HepG2 (cell line): Measurements from ENCODE around the gene FRAS1. TPM values are rescaled to one million over a fixed set of nuclear protein-coding genes. Genes with fewer than 3 reads are reported as not detected.
A peak's percentile ranks its signal among the peaks of the same experiment; 100 is the strongest.

Source experiments
- AHR ChIP-seq: IDR thresholded peaks from 2 replicates; pipeline ENCODE4 v1.6.1; 2018; ENCODE audit warnings: missing genetic modification reagents, missing compliant biosample characterization
- CHD4 ChIP-seq: fragments of 200-600 bp; sonication (generic); IDR thresholded peaks from 2 replicates; pipeline ENCODE4 v1.7.0; 2017; ENCODE audit warnings: mild to moderate bottlenecking, low read length, borderline replicate concordance
- DMAP1 ChIP-seq: IDR thresholded peaks from 2 replicates; pipeline ENCODE4 v1.6.1; 2016
- GATAD2A ChIP-seq: IDR thresholded peaks from 2 replicates; pipeline ENCODE4 v1.6.1; 2016
- HMGXB4 ChIP-seq, 2 experiments: sonication (generic) in 1 of 2; formaldehyde crosslinking in 1 of 2; IDR thresholded peaks; 2 replicates each; pipeline versions ENCODE4 v1.4.0 to v1.6.1; 2018 to 2020; ENCODE audit warnings: missing genetic modification reagents in 2 of 2, borderline replicate concordance in 1 of 2, low read depth in 1 of 2, mild to moderate bottlenecking in 1 of 2, missing biosample characterization in 1 of 2
- KAT8 ChIP-seq: IDR thresholded peaks from 2 replicates; pipeline ENCODE4 v1.6.1; 2016; ENCODE audit warnings: missing genetic modification reagents, missing compliant biosample characterization
- KDM1A ChIP-seq: IDR thresholded peaks from 2 replicates; pipeline ENCODE4 v1.6.1; 2016; ENCODE audit warnings: missing compliant biosample characterization
- MIER3 ChIP-seq: IDR thresholded peaks from 2 replicates; pipeline ENCODE4 v1.6.1; 2016; ENCODE audit warnings: missing compliant biosample characterization, borderline replicate concordance
- MYC ChIP-seq: sonication (generic); formaldehyde crosslinking; IDR thresholded peaks from 2 replicates; pipeline ENCODE4 v1.9.0; 2021; ENCODE audit warnings: missing genetic modification reagents, borderline replicate concordance
- NCOA2 ChIP-seq: sonication (generic); formaldehyde crosslinking; IDR thresholded peaks from 2 replicates; pipeline ENCODE4 v1.8.0; 2022; ENCODE audit warnings: inconsistent platforms
- NCOR1 ChIP-seq: fragments of 200-600 bp; sonication (generic); IDR thresholded peaks from 2 replicates; pipeline ENCODE4 v1.7.0; 2017; ENCODE audit warnings: antibody characterized with exemption, low read length, borderline replicate concordance
- NR2F6 ChIP-seq, 2 experiments: IDR thresholded peaks; 2 replicates each; pipeline ENCODE4 v1.6.1; 2016; ENCODE audit warnings: antibody characterized with exemption in 1 of 2, mild to moderate bottlenecking in 1 of 2
- RARG ChIP-seq: sonication (generic); formaldehyde crosslinking; IDR thresholded peaks from 2 replicates; pipeline ENCODE4 v1.4.0; 2020; ENCODE audit warnings: low read depth, mild to moderate bottlenecking, missing genetic modification reagents
- RCOR2 ChIP-seq: IDR thresholded peaks from 2 replicates; pipeline ENCODE4 v1.6.1; 2016; ENCODE audit warnings: missing biosample characterization, missing genetic modification reagents
- REL ChIP-seq: sonication (generic); formaldehyde crosslinking; conservative IDR thresholded peaks from 2 replicates; pipeline ENCODE4 v1.8.0; 2022; ENCODE audit warnings: mild to moderate bottlenecking, missing genetic modification reagents, moderate library complexity
- RXRA ChIP-seq: sonication (generic); formaldehyde crosslinking; IDR thresholded peaks from 2 replicates; pipeline ENCODE4 v1.5.1; 2020; ENCODE audit warnings: missing genetic modification reagents
- SP1 ChIP-seq, 2 experiments: fragments of 450-650 bp in 1 of 2; sonication (generic) in 1 of 2; formaldehyde crosslinking in 1 of 2; IDR thresholded peaks; 2 replicates each; pipeline versions ENCODE4 v1.4.0 to v1.6.1; 2016 to 2020; ENCODE audit warnings: missing genetic modification reagents in 1 of 2
- ZFP1 ChIP-seq: IDR thresholded peaks from 2 replicates; pipeline ENCODE4 v1.6.1; 2016
- ZFP91 ChIP-seq: sonication (generic); formaldehyde crosslinking; IDR thresholded peaks from 2 replicates; pipeline ENCODE4 v1.9.0; 2022; ENCODE audit warnings: missing genetic modification reagents, mild to moderate bottlenecking, borderline replicate concordance
- ZFX ChIP-seq: sonication (generic); formaldehyde crosslinking; IDR thresholded peaks from 2 replicates; pipeline ENCODE4 v1.4.0; 2020; ENCODE audit warnings: mild to moderate bottlenecking, low read depth, missing genetic modification reagents, moderate library complexity
- ZGPAT ChIP-seq: IDR thresholded peaks from 2 replicates; pipeline ENCODE4 v1.6.1; 2016; ENCODE audit warnings: mild to moderate bottlenecking
- ZNF691 ChIP-seq: sonication (generic); formaldehyde crosslinking; IDR thresholded peaks from 2 replicates; pipeline ENCODE4 v1.4.0; 2020; ENCODE audit warnings: missing genetic modification reagents, low read depth, mild to moderate bottlenecking, borderline replicate concordance
- ZNF749 ChIP-seq: sonication (generic); formaldehyde crosslinking; IDR thresholded peaks from 2 replicates; pipeline ENCODE4 v1.8.0; 2022; ENCODE audit warnings: mild to moderate bottlenecking, missing genetic modification reagents, moderate library complexity, borderline replicate concordance
- polyA plus RNA-seq, 8 experiments: library from polyadenylated mRNA; depleted of rRNA in 3 of 8; stranded (reverse) in 7 of 8; unstranded in 1 of 8; fragments of >200 nt; fragmentation: Illumina TruSeq in 4 of 8; extraction: Trizol in 4 of 8; gene quantifications; 2 replicates each; pipeline versions ENCODE4 v1.2.1 to v1.2.3, GENCODE V29; 2011 to 2016; ENCODE audit warnings: low read depth in 4 of 8, missing spikeins in 1 of 8, mixed read lengths in 1 of 8; ENCODE audit not compliant: insufficient read depth in 1 of 8
- total RNA-seq, 5 experiments: library from RNA; depleted of rRNA; stranded (reverse); fragments of >200 nt; fragmentation: Illumina TruSeq; extraction: Trizol; gene quantifications; 2 replicates each; pipeline ENCODE4 v1.2.3, GENCODE V29; 2016; ENCODE audit warnings: low read depth in 1 of 5

The FRAS1 gene
- total and polyA plus RNA-seq, 2 of the 13 experiments (the other 11 are each of a cell fraction or from before 2014, with no cell fraction given): 22.5 to 31.6 TPM

GRCh38 chr4:78136109-78137081 is 79.3 kb downstream of the FRAS1 start (continued):
- peak; percentile 76; the same call in 1 of the 2 replicates for TF ChIP-seq ZNF749
- no peak for TF ChIP-seq RARG
- peak; percentile 4; the same call in 1 of the 2 replicates for TF ChIP-seq RCOR2
- TF ChIP-seq MIER3 (CRISPR knock-in tag): peak; percentile 21; the same call in 1 of the 2 replicates
- 0 out of 2 replicates have a peak, but pooled peaks have one; percentile 6 for TF ChIP-seq ZNF691 (CRISPR knock-in tag)
- TF ChIP-seq ZFP1 (CRISPR knock-in tag): no peak
- peak; percentile 85 for TF ChIP-seq GATAD2A (CRISPR knock-in tag)
- 0 out of 2 replicates have a peak, but pooled peaks have one; percentile 21 for TF ChIP-seq DMAP1
- peak; percentile 40; the same call in 1 of the 2 replicates for TF ChIP-seq KAT8 (CRISPR knock-in tag)
- no peak for TF ChIP-seq SP1 (IDR thresholded peaks at IDR 0.05)
- TF ChIP-seq SP1 (CRISPR knock-in tag; IDR thresholded peaks at IDR 0.05): peak; percentile 30; the same call in 1 of the 2 replicates
- TF ChIP-seq ZFP91 (CRISPR knock-in tag): 0 out of 2 replicates have a peak, but pooled peaks have one; percentile 24
- TF ChIP-seq CHD4: 0 out of 2 replicates have a peak, but pooled peaks have one; percentile 11
- peak; percentile 68; the same call in 1 of the 2 replicates for TF ChIP-seq NCOR1
- TF ChIP-seq NR2F6 (IDR thresholded peaks at IDR 0.05): peak; percentile 67
- peak; percentile 70 for TF ChIP-seq NR2F6 (CRISPR knock-in tag; IDR thresholded peaks at IDR 0.05)
- 0 out of 2 replicates have a peak, but pooled peaks have one; percentile 9 for TF ChIP-seq KDM1A (CRISPR knock-in tag)
- TF ChIP-seq AHR (CRISPR knock-in tag): no peak
- TF ChIP-seq RXRA (CRISPR knock-in tag): peak; percentile 87; the same call in 1 of the 2 replicates
- peak in 1 of 2 experiments; percentile 6; a peak in 1 of 4 replicates for TF ChIP-seq HMGXB4 (CRISPR knock-in tag; IDR thresholded peaks at IDR 0.05; ENCODE audit: borderline replicate concordance in 1 of 2, low read depth in 1 of 2)
- TF ChIP-seq ZGPAT: peak; percentile 47
- peak; percentile 16; the same call in 1 of the 2 replicates for TF ChIP-seq ZFX
- TF ChIP-seq NCOA2 (CRISPR knock-in tag): peak; percentile 70; the same call in 1 of the 2 replicates
- no peak for TF ChIP-seq MYC
- TF ChIP-seq REL (CRISPR knock-in tag): no peak
